ENCODE data around the gene TYW3. TPM values are rescaled to one million over a fixed set of nuclear protein-coding genes. Genes with fewer than 3 reads are reported as not detected.

Gene TYW3
- total RNA-seq, 2 donors from 2014 or later: 14.8 to 18.9 TPM

- TF ChIP-seq CTCF (conservative IDR thresholded peaks at IDR 0.05): no peak
- Mint-ChIP-seq H3K27me3 (ENCODE audit: insufficient read depth) (no peaks in the 10 kb centered on the region), H3K36me3 (ENCODE audit: low read depth) (no peaks in the 10 kb centered on the region), H3K9me3 (no peaks in the 10 kb centered on the region), H3K4me1 (peaks cover 2% of the 10 kb centered on the region), H3K27ac (no peak overlapping the region), H3K4me3 (no peak overlapping the region)
- no CpG with 5 or more reads among the region's 1 CpG for WGBS, 2 experiments (ENCODE audit: insufficient coverage in 1 of 2, insufficient read length in 1 of 2)
- no peak for DNase-seq
- H3K9ac ChIP-seq (ENCODE audit: extremely low read depth, low read length, poor library complexity, severe bottlenecking): no peak overlapping the region
- H3K36me3 ChIP-seq (ENCODE audit: control insufficient read depth, insufficient read depth, low read length): no peaks in the 10 kb centered on the region
- H3K9me3 ChIP-seq (ENCODE audit: control insufficient read depth, low read length): no peaks in the 10 kb centered on the region
- H3K4me3 ChIP-seq (ENCODE audit: low read length): no peak overlapping the region
- H3K27me3 ChIP-seq (ENCODE audit: control insufficient read depth, insufficient read depth, low read length, poor library complexity, severe bottlenecking): no peaks in the 10 kb centered on the region
- no peaks in the 10 kb centered on the region for H3K4me1 ChIP-seq (ENCODE audit: control insufficient read depth, insufficient read depth, low read length)
- H3K27ac ChIP-seq (ENCODE audit: low read depth, low read length): no peak overlapping the region
These were observed 44.6 kb downstream of the TYW3 start for GRCh38 chr1:74777525-74777924.

GRCh38 chr1:74779750-74780149 is 46.8 kb downstream of the TYW3 start:
- no peak overlapping the region for H3K4me3 Mint-ChIP-seq
- no peak for DNase-seq
- H3K4me1 ChIP-seq (ENCODE audit: control insufficient read depth, insufficient read depth, low read length): no peaks in the 10 kb centered on the region
- no peaks in the 10 kb centered on the region for H3K27me3 ChIP-seq (ENCODE audit: control insufficient read depth, insufficient read depth, low read length, poor library complexity, severe bottlenecking)
- no peak overlapping the region for H3K9ac ChIP-seq (ENCODE audit: extremely low read depth, low read length, poor library complexity, severe bottlenecking)
- no peak overlapping the region for H3K27ac Mint-ChIP-seq
- H3K36me3 ChIP-seq (ENCODE audit: control insufficient read depth, insufficient read depth, low read length): no peaks in the 10 kb centered on the region
- peaks cover 2% of the 10 kb centered on the region for H3K4me1 Mint-ChIP-seq
- H3K27ac ChIP-seq (ENCODE audit: low read depth, low read length): no peak overlapping the region
- TF ChIP-seq CTCF (conservative IDR thresholded peaks at IDR 0.05): no peak
- H3K4me3 ChIP-seq (ENCODE audit: low read length): no peak overlapping the region
- H3K9me3 ChIP-seq (ENCODE audit: control insufficient read depth, low read length): no peaks in the 10 kb centered on the region
- no peaks in the 10 kb centered on the region for H3K27me3 Mint-ChIP-seq (ENCODE audit: insufficient read depth)
- no peaks in the 10 kb centered on the region for H3K36me3 Mint-ChIP-seq (ENCODE audit: low read depth)
- H3K9me3 Mint-ChIP-seq: no peaks in the 10 kb centered on the region

- DNase-seq: no peak
These were observed 47.6 kb downstream of the TYW3 start for GRCh38 chr1:74780594-74780993.

More at GRCh38 chr1:74780594-74780993, 47.6 kb downstream of the TYW3 start:
- Histone ChIP-seq H3K36me3 (ENCODE audit: control insufficient read depth, insufficient read depth, low read length) (no peaks in the 10 kb centered on the region), H3K9ac (ENCODE audit: extremely low read depth, low read length, poor library complexity, severe bottlenecking) (no peak overlapping the region), H3K4me3 (ENCODE audit: low read length) (no peak overlapping the region), H3K27me3 (ENCODE audit: control insufficient read depth, insufficient read depth, low read length, poor library complexity, severe bottlenecking) (no peaks in the 10 kb centered on the region), H3K9me3 (ENCODE audit: control insufficient read depth, low read length) (no peaks in the 10 kb centered on the region), H3K4me1 (ENCODE audit: control insufficient read depth, insufficient read depth, low read length) (no peaks in the 10 kb centered on the region), H3K27ac (ENCODE audit: low read depth, low read length) (no peak overlapping the region)
- peaks cover 2% of the 10 kb centered on the region for H3K4me1 Mint-ChIP-seq
- peak overlapping the region; percentile 13 for H3K27ac Mint-ChIP-seq
- no peak overlapping the region for H3K4me3 Mint-ChIP-seq
- TF ChIP-seq CTCF (conservative IDR thresholded peaks at IDR 0.05): no peak
- H3K9me3 Mint-ChIP-seq: no peaks in the 10 kb centered on the region
- no peaks in the 10 kb centered on the region for H3K27me3 Mint-ChIP-seq (ENCODE audit: insufficient read depth)
- WGBS, 2 experiments (ENCODE audit: insufficient coverage in 1 of 2, insufficient read length in 1 of 2): 37% methylated on average over 2 of the region's 2 CpGs; no CpG with 5 or more reads in 1 of the 2 experiments
- H3K36me3 Mint-ChIP-seq (ENCODE audit: low read depth): no peaks in the 10 kb centered on the region

All from endodermal cell (in vitro differentiated cells).